Mucosa of rectum (tissue), 2 donors: ENCODE results near the gene C10orf90.

Experiments
- H3K27ac ChIP-seq, 2 donors: one replicate each; pipeline ENCODE4 v1.7.0; 2013; ENCODE audit warnings: inconsistent platforms in 2 of 2, low read depth in 2 of 2, low read length in 2 of 2
- H3K27me3 ChIP-seq, 2 donors: one replicate each; pipeline ENCODE4 v1.7.0; 2013; ENCODE audit warnings: low read length in 2 of 2; ENCODE audit not compliant: control insufficient read depth in 2 of 2, insufficient read depth in 2 of 2
- H3K36me3 ChIP-seq, 2 donors: one replicate each; pipeline ENCODE4 v1.7.0; 2013; ENCODE audit warnings: low read length in 2 of 2; ENCODE audit not compliant: control insufficient read depth in 2 of 2, insufficient read depth in 2 of 2
- H3K4me1 ChIP-seq, 2 donors: one replicate each; pipeline ENCODE4 v1.7.0; 2013; ENCODE audit warnings: low read length in 2 of 2, mild to moderate bottlenecking in 1 of 2; ENCODE audit not compliant: control insufficient read depth in 2 of 2, insufficient read depth in 2 of 2
- H3K4me3 ChIP-seq, 2 donors: one replicate each; pipeline ENCODE4 v1.7.0; 2013; ENCODE audit warnings: low read length in 2 of 2
- H3K9ac ChIP-seq, 2 donors: one replicate each; pipeline ENCODE4 v1.7.0; 2013; ENCODE audit warnings: low read length in 2 of 2, low read depth in 1 of 2, mild to moderate bottlenecking in 1 of 2
- H3K9me3 ChIP-seq, 2 donors: one replicate each; pipeline ENCODE4 v1.7.0; 2013; ENCODE audit warnings: low read length in 2 of 2; ENCODE audit not compliant: control insufficient read depth in 2 of 2
- donor health status: healthy.
- donor health status: Normal muscosa, but diverticular disease.

C10orf90 gene

GRCh38 chr10:126475074-126475691, 195.3 kb downstream of the C10orf90 start:
- H3K36me3 ChIP-seq = no peaks in the 10 kb centered on the region
- no peak overlapping the region for H3K9ac ChIP-seq
- no peaks in the 10 kb centered on the region for H3K9me3 ChIP-seq
- no peaks in the 10 kb centered on the region for H3K4me1 ChIP-seq
- H3K4me3 ChIP-seq = no peak overlapping the region
- H3K27ac ChIP-seq = no peak overlapping the region
- H3K27me3 ChIP-seq = peaks cover 0 to 2% of the 10 kb centered on the region in 2 donors

- Histone ChIP-seq H3K36me3 (no peaks in the 10 kb centered on the region), H3K4me1 (no peaks in the 10 kb centered on the region), H3K27me3 (peaks cover 0 to 2% of the 10 kb centered on the region in 2 donors), H3K27ac (no peak overlapping the region), H3K9ac (no peak overlapping the region), H3K4me3 (no peak overlapping the region), H3K9me3 (peaks cover 0 to 3% of the 10 kb centered on the region in 2 donors)
Observed at GRCh38 chr10:126474031-126474430, 196.5 kb downstream of the C10orf90 start.

GRCh38 chr10:126470991-126471390, 199.5 kb downstream of the C10orf90 start:
- no peak overlapping the region for H3K4me3 ChIP-seq
- peaks cover 0 to 3% of the 10 kb centered on the region in 2 donors for H3K9me3 ChIP-seq
- H3K27ac ChIP-seq = no peak overlapping the region
- H3K4me1 ChIP-seq = no peaks in the 10 kb centered on the region
- H3K27me3 ChIP-seq = no peaks in the 10 kb centered on the region
- H3K9ac ChIP-seq = no peak overlapping the region
- no peaks in the 10 kb centered on the region for H3K36me3 ChIP-seq

DNA sequence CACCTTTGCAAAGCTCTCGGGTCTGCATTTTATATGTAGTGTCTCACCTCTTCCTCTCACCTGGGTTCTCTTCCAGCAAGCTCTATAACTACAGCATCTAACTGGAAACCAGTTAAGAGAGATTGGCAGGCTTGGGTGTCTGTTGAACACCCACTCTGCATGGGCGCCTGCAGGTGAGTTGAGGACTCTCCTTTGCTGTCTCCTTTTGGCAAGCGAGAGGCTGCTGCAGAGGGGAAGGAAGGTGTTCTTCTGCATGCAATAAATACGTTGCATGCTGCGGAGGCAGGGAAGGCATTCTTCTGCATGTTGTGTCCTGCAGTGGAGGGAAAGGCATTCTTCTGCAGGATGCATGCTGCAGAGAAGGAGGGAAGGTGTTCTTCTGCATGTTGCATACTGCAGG, 200.8 kb downstream of the C10orf90 start:
- H3K27ac ChIP-seq = no peak overlapping the region

GRCh38 chr10:126468876-126469643, 201.4 kb downstream of the C10orf90 start:
- H3K27ac ChIP-seq = no peak overlapping the region
- H3K36me3 ChIP-seq = no peaks in the 10 kb centered on the region
- H3K27me3 ChIP-seq = no peaks in the 10 kb centered on the region
- H3K9ac ChIP-seq = no peak overlapping the region
- H3K4me1 ChIP-seq = no peaks in the 10 kb centered on the region
- no peak overlapping the region for H3K4me3 ChIP-seq
- peaks cover 0 to 3% of the 10 kb centered on the region in 2 donors for H3K9me3 ChIP-seq

More for the DNA sequence above, 200.8 kb downstream of the C10orf90 start:
- Histone ChIP-seq H3K4me1 (no peaks in the 10 kb centered on the region), H3K36me3 (no peaks in the 10 kb centered on the region), H3K9ac (no peak overlapping the region), H3K4me3 (no peak overlapping the region), H3K9me3 (peaks cover 0 to 3% of the 10 kb centered on the region in 2 donors), H3K27me3 (no peaks in the 10 kb centered on the region)

GRCh38 chr10:126468467-126468866, 202.0 kb downstream of the C10orf90 start:
- H3K4me3 ChIP-seq = no peak overlapping the region
- H3K27ac ChIP-seq = no peak overlapping the region
- no peaks in the 10 kb centered on the region for H3K36me3 ChIP-seq
- H3K9me3 ChIP-seq = peaks cover 0 to 3% of the 10 kb centered on the region in 2 donors
- H3K4me1 ChIP-seq = no peaks in the 10 kb centered on the region
- no peaks in the 10 kb centered on the region for H3K27me3 ChIP-seq
- H3K9ac ChIP-seq = no peak overlapping the region

DNA sequence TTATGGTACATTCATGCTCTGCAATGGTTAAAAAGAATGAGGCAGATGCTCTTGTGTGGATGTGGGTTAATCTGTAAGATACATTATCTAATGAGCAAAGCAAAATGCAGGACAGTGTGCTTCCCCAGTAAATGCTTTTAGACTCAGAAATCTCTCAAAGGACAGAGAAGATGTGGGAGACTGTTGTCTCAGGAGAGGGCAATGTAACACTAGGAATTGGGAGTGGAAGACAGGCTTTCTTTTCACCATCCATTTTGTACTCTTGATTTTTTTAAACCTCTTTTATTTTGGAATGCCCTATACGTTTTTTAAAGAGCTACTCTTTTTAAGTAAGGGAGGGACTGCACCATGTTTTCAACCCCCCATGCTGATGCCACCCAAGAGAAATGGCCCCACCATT, 204.7 kb downstream of the C10orf90 start:
- no peak overlapping the region for H3K27ac ChIP-seq

GRCh38 chr10:126463286-126463685, 207.2 kb downstream of the C10orf90 start:
- Histone ChIP-seq H3K4me3 (no peak overlapping the region), H3K9ac (no peak overlapping the region), H3K27ac (no peak overlapping the region), H3K36me3 (no peaks in the 10 kb centered on the region), H3K4me1 (no peaks in the 10 kb centered on the region), H3K9me3 (no peaks in the 10 kb centered on the region), H3K27me3 (no peaks in the 10 kb centered on the region)

More for the DNA sequence above, 204.7 kb downstream of the C10orf90 start:
- no peak overlapping the region for H3K9ac ChIP-seq
- peaks cover 0 to 3% of the 10 kb centered on the region in 2 donors for H3K9me3 ChIP-seq
- H3K4me1 ChIP-seq = no peaks in the 10 kb centered on the region
- H3K36me3 ChIP-seq = no peaks in the 10 kb centered on the region
- no peaks in the 10 kb centered on the region for H3K27me3 ChIP-seq
- no peak overlapping the region for H3K4me3 ChIP-seq

DNA sequence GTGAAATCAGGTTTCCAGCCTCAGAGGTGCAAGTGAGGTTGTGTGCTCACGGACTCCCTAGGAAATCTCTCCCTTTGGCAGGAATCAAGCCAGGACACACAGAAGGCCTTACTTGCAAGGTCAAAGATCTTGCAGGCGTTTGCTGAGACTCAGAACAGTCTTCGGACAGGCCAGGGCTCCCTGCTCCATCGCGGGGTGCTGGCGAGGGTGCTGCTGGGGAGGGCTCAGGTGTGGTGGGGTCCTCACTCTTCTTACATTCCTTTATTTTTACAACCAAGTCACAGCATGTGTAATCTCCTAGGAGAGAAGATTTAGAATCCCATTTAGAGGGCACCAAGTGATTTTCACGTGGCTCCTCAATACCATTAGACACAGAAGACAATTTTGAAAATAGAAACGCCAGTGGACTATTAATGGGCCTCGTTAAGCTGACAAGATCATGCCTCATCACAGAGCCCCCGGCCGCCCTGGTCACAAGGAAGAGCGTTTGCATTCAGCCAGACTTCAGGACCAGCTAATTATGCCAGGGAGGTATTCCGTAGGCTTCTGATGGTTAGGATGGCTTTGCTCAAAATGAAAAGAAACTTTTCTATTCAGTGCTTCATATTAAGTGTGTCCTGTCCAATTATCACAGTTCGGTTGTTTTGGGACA, 209.1 kb downstream of the C10orf90 start:
- Histone ChIP-seq H3K9ac (no peak overlapping the region), H3K27me3 (no peaks in the 10 kb centered on the region), H3K4me3 (no peak overlapping the region), H3K36me3 (no peaks in the 10 kb centered on the region), H3K9me3 (no peaks in the 10 kb centered on the region), H3K4me1 (no peaks in the 10 kb centered on the region), H3K27ac (no peak overlapping the region)

DNA sequence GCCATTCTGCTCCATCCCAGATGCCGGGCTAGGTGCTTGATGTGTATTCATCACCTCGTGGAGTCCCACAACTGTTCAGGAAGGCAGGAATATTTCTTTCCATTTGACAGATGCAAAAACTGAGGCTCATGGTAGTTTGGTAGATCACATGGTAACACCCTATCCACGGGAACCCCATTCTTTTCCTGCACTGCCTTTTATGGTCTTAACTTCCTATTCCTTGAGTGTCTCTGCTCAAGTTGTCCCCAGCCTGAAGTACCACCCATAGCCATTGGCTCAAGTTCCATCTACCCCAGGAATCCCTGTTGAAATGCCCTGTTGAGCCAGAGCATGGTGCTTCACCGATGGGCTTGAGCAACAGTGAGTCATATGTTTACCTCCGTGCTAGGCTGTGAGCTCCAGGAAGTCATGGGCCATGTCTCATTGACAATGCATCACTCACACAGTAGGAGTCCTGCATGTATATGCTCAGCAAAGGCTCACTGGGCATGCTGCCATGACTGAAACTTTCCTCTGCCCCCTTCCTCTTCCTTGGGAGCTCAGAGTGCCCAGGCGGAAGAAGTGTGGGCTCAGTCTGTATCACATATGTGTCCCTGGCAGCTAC, 210.5 kb downstream of the C10orf90 start:
- Histone ChIP-seq H3K36me3 (no peaks in the 10 kb centered on the region), H3K27me3 (no peaks in the 10 kb centered on the region), H3K4me1 (no peaks in the 10 kb centered on the region), H3K9ac (no peak overlapping the region), H3K27ac (no peak overlapping the region), H3K4me3 (no peak overlapping the region), H3K9me3 (no peaks in the 10 kb centered on the region)
